Cardiac muscle cell (in vitro differentiated cells and primary cell): Measurements from ENCODE around the gene MRFAP1L1. TPM values are rescaled to one million over a fixed set of nuclear protein-coding genes. Genes with fewer than 3 reads are reported as not detected.

Experiments used
- DNase-seq, 2 donors: peaks; one replicate each; pipeline versions ENCODE4 v3.0.0 to v3.0.0-alpha.2; 2010 to 2017; ENCODE audit warnings: low read depth in 1 of 2, low spot score in 1 of 2
- H3K27ac ChIP-seq: fragments of 200-600 bp; sonication (generic); 2 replicates; pipeline ENCODE4 v1.5.1; 2016
- H3K27me3 ChIP-seq: fragments of 200-600 bp; sonication (generic); 2 replicates; pipeline ENCODE4 v1.6.0; 2016; ENCODE audit warnings: control low read depth
- H3K36me3 ChIP-seq: fragments of 200-600 bp; sonication (generic); 2 replicates; pipeline ENCODE4 v1.5.1; 2016; ENCODE audit warnings: control low read depth
- H3K4me1 ChIP-seq: fragments of 200-600 bp; sonication (generic); 2 replicates; pipeline ENCODE4 v1.8.1; 2017; ENCODE audit warnings: low read depth, mild to moderate bottlenecking, mixed run types
- H3K4me3 ChIP-seq: fragments of 200-600 bp; sonication (generic); 2 replicates; pipeline ENCODE4 v1.5.1; 2016; ENCODE audit warnings: mild to moderate bottlenecking
- H3K9me3 ChIP-seq: fragments of 200-600 bp; sonication (generic); 2 replicates; pipeline ENCODE4 v1.5.1; 2017; ENCODE audit warnings: low read depth, mild to moderate bottlenecking, control low read depth
- CTCF ChIP-seq: IDR thresholded peaks from 2 replicates; pipeline ENCODE4 v1.5.1; 2012; ENCODE audit warnings: low read depth, mild to moderate bottlenecking, low read length
- polyA plus RNA-seq: library from polyadenylated mRNA; unstranded; fragments of >200 nt; fragmentation: Nextera tagmentation; extraction: Ambion mirVana; gene quantifications from 2 replicates; pipeline ENCODE4 v1.2.1, GENCODE V29; 2016
- total RNA-seq: library from RNA; depleted of rRNA; stranded (reverse); fragments of >200 nt; gene quantifications from 2 replicates; pipeline ENCODE4 v1.2.3, GENCODE V29; 2016

The MRFAP1L1 gene
- total and polyA plus RNA-seq, 2 experiments from 2014 or later, result 73.3 to 112 TPM

GRCh38 chr4:6693231-6694176, 16.2 kb downstream of the MRFAP1L1 start, which contains the start of gene S100P:
S100P (plus strand) TSS chr4:6693878; CDS start chr4:6693933, 55 bp downstream.
- Histone ChIP-seq H3K4me3 (no peak within 1 kb of the TSS), H3K27ac (no peak within 1 kb of the TSS), H3K9me3 (no peaks in the 10 kb centered on the region), H3K27me3 (no peaks in the 10 kb centered on the region), H3K36me3 (no peaks in the 10 kb centered on the region), H3K4me1 (no peaks in the 10 kb centered on the region)
- no peak for TF ChIP-seq CTCF
- DNase-seq, result peak in 1 of 2 donors; percentile 33

GRCh38 chr4:6692806-6693205, 16.9 kb downstream of the MRFAP1L1 start:
- peak in 1 of 2 donors; percentile 27 for DNase-seq
- Histone ChIP-seq H3K4me1 (no peaks in the 10 kb centered on the region), H3K4me3 (no peak overlapping the region), H3K27ac (no peak overlapping the region), H3K27me3 (no peaks in the 10 kb centered on the region), H3K36me3 (no peaks in the 10 kb centered on the region), H3K9me3 (no peaks in the 10 kb centered on the region)
- no peak for TF ChIP-seq CTCF

DNA sequence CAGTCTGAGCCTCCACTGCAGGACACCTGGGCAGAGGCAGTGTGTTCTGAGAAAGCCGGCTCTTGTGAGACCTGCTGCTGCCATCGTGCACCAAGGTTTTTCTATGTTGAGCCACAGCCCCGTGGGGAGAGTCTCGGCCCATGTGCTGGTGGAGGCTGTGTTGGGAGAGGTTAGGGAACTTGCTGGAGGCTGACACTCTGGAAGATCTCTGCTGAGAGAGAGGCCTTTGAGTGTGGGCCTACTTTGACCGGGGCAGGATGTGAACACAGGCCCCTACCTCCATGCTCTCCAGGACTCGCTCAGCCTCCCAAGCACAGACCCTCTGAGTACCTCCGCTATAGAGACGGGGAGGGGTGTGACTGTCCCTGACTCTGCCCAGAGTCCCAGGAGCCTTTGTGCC, 17.3 kb downstream of the MRFAP1L1 start:
- no peak overlapping the region for H3K27ac ChIP-seq
- no peaks in the 10 kb centered on the region for H3K9me3 ChIP-seq
- no peaks in the 10 kb centered on the region for H3K4me1 ChIP-seq
- H3K4me3 ChIP-seq, result no peak overlapping the region
- no peak for DNase-seq
- no peaks in the 10 kb centered on the region for H3K36me3 ChIP-seq
- no peak for TF ChIP-seq CTCF
- H3K27me3 ChIP-seq, result no peaks in the 10 kb centered on the region

DNA sequence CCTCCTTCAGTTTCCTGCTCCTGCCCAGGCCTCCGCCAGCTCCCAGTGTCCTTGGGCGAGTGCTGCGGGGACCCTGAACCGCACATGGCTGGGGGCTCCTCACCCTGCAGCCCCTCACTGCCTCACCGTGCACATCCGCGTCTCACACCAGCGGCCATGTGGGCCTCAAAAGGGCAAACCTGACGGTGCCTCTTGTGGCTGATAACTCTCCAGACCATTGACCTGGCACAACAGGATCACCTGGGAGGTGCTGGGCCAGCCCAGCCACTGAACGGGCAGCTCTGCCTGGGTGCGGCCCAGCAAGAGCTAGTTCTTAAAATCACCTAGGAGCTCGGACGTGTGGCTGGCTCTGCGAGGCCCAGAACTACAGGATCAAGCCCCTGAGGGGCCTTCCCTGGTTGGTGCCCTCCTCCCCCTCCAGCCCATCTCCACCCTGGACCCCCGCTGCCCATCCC, 20.1 kb downstream of the MRFAP1L1 start:
- H3K27ac ChIP-seq, result no peak overlapping the region
- H3K4me1 ChIP-seq, result no peaks in the 10 kb centered on the region
- TF ChIP-seq CTCF, result no peak
- no peaks in the 10 kb centered on the region for H3K36me3 ChIP-seq
- H3K9me3 ChIP-seq, result no peaks in the 10 kb centered on the region
- no peaks in the 10 kb centered on the region for H3K27me3 ChIP-seq
- H3K4me3 ChIP-seq, result no peak overlapping the region
- DNase-seq, result no peak

DNA sequence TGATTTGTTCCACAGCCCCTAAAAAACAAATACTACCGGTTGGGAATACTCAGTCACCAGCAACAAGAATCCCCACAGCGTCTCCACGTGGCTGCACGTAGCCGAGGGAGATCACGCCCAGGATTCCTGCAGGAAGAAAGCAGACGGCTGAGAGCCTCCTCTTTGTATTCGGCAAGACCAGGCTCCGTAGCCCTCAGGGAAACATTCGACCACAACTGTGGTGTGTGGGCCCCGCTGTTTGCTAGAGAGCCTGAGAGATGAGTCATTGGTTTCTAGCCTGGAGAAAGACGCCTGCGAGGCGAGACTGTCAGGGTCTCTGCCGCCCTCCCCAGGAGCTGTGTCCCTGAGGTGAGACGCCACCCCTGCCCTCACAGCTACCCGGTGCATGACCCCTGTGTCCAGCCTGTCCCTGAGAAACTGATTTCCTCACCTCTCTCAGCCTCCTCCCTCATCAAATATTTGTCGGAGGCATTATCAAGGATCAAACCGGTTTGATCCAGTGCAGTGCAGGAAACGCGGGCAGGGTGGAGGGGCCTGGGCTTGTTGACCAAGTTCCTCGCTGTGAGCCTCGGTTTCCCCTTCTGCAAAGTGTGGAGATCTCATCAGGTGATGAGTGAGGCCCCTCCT, 20.7 kb downstream of the MRFAP1L1 start:
- Histone ChIP-seq H3K9me3 (no peaks in the 10 kb centered on the region), H3K36me3 (no peaks in the 10 kb centered on the region), H3K27ac (no peak overlapping the region), H3K4me3 (no peak overlapping the region), H3K4me1 (no peaks in the 10 kb centered on the region), H3K27me3 (no peaks in the 10 kb centered on the region)
- DNase-seq, result peak in 1 of 2 donors; percentile 95
- peak; percentile 24 for TF ChIP-seq CTCF
